GM20431 (cell line): ENCODE data around the gene BACE1-AS.

Experiments
- in situ Hi-C: fragments of 300-500 bp; cut with MseI, MboI; formaldehyde crosslinking; loops from one replicate; pipeline ENCODE4 v1.15.0; 2020; ENCODE audit warnings: low sequenced_read_pairs; ENCODE audit not compliant: unreplicated experiment

BACE1-AS gene

DNA sequence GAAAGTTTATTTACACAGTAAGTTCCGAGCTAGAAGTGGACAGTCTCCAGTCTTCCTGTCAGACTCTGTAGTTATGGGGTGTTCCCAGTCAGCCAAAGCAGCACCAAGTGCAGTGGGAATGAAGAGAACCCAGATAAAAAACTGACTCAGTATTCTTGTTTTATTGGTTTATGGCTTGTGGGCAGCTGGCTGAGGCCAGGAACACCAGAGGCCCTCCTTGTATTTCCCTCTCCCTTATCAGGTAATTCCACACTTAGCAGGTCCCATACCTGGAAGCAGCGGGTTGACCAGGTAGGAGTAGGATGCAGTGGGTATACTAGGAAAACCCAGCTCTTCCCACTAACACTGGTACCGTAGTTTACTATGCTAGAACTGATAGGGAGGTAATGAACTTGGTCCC is 3.5 kb upstream of the BACE1-AS start:
- in situ Hi-C loops, result no loop called here

DNA sequence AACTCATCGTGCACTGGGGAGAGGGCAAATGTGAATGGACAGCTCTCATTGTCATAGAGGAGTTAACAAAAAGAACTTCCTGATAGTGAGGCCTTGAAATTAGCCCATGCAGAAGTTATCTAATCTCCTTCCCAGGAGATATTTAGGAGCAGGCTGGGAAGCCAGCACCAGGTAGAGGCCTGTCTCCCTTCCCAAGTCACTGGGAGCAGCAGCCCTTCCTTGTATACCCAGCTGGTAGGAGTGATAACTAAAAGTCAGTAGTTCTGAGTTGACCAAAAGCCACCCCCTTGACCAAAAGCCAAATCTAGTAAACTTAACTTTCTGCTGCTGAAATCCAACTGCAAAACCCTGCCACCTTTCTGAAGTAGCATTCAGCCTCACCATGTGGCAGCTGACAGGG is 1.4 kb upstream of the BACE1-AS start:
- in situ Hi-C loops, result no loop called here

DNA sequence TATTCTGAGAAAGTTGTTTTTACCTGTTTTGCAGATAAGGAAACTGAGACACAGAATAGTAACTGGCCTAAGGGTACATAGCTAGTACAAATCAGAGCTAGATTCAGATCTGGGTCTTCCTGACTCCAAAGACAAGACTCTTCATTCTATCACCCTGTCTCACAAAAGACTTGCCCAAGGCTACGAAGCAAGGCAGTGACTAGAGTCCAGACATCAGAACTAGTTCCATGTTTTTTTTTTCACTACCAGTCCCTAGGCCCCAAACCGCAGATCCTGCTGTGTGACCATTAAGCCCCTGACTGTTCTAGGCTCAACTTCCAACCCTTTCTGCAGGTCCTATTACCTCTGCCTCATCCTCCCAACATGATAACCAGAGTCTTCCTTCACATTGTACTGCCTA is 1.5 kb downstream of the BACE1-AS start:
- in situ Hi-C loops, result no loop called here

DNA sequence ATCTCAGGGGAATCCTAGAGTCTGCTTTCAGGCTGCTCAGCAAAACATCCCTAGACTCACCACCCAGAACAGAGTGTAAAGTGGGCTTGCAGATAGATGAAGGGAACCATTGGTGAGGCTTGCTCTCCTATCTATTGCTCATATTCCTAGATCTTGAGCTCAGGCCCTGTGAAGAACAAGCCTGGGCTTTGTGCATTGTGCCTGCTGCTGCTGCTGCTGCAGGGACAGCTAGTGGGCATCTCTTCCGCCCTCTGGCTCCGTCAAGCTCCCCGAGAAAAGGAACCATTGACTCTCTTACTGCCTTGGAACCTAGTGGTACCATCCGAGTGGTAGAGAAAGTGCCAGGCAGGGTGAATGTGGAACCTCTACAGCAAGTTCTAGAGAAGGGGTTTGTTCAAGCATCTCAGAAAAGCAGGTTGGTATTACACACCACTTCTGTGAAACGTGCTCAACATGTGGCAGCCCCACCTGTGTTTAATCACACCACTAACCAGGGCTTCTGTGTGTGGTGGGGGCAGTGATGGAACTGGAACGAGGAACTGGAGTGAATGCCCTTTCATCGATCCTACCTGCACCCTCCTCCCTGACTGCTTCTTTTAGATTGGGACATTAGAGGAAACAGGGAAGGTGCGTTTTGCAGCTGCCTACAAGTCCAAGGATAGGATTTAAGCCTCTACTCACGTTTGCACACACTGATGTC is 4.4 kb downstream of the BACE1-AS start:
- in situ Hi-C loops, result no loop called here

DNA sequence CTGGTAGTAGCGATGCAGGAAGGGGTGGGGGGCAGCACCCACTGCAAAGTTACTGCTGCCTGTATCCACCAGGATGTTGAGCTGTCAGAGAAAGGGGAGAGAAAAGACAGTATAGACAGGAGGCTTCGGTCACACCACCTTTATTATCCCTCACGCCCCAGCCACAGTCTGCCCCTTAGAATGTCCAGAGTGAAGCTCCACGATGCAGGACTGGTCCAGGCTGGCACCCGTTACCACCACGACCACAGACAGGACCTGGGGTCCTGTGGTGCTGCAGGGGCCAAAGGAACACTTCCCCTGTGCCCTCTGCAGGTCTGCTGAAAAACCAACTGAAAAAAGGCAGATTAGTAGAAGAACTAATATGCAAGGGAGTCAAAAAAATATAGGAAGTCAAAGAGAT is 5.7 kb downstream of the BACE1-AS start:
- in situ Hi-C loops, result no loop called here

DNA sequence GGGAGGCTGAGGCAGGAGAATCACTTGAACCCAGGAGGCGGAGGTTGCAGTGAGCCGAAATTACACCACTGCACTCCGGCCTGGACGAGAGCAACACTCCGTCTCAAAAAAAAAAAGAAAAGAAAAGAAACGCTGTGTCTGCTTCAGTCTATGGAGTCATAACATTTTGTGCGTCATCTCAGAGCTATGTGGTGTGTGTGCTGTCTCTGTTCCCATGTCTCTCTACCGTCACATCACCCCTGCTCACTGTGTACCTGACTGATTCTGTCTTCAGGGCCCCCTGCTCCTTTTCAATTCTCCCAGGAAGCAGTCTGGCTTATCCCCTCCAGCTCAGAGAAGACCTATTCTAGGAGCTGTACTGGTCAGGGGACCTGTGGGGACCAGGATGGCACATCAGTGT is 7.0 kb downstream of the BACE1-AS start:
- in situ Hi-C loops, result no loop called here

DNA sequence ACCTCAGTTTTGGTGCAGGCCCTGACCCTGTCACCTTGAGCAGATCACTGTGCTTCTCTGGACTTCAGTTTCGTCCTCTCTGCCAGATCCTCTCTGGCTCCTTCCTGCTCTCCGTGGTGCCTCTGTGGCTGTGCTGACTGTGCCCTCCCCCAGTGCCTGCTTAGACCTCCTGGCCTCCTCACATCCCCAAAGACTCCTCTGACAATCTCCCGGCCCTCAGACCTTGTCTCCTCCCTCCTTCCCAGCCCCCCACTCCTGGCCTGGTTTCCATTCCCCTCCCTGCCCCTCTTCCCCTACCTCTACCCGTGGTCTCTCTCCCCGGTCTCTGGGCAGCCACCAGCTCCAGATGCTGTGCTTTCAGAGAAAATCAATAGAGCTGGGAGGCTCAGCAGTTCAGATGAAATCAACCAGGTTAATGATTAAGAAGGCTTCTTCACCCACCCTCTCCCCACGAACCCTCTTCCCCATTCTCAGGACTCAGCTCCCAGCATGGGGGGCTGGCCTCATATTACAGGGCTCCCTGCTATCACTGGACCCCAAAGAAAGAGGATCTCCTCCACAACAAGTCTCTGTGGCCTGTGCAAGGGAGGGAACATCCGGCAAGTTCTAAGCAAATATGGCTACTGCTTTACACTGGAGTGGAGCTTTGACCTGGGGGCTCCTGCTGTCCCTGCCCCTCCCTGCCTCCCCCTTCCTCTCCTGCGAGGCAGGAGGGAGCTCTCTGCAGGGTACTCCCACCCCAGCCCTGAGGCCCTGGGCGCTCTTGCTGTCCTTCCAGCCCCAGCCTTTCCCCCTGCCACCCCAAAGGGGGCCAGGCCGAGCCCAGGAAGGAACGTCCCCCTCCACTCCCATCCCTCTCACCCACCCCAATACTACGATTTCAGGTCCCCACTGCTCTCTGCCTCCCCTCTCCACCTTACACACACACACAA is 8.5 kb downstream of the BACE1-AS start:
- in situ Hi-C loops, result no loop called here

DNA sequence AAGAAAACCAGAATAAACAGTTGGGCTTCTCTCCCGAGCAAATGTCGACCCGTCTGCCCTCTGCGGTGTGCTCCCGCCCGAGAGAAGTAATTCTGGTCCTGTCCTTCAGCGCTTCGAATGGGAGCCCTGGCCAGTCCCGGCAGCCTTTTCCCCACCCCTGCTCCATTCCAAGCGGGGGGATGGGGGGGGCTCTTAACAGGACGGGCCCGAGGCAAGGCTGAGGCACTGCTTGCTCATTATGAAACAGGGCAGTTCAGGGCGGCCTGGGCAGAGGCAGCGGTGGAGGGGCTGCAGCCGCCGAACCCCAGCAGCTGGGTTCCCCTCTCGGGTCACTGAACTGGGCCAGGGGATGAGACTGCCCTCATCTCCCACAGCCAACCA is 9.1 kb downstream of the BACE1-AS start:
- in situ Hi-C loops, result no loop called here

DNA sequence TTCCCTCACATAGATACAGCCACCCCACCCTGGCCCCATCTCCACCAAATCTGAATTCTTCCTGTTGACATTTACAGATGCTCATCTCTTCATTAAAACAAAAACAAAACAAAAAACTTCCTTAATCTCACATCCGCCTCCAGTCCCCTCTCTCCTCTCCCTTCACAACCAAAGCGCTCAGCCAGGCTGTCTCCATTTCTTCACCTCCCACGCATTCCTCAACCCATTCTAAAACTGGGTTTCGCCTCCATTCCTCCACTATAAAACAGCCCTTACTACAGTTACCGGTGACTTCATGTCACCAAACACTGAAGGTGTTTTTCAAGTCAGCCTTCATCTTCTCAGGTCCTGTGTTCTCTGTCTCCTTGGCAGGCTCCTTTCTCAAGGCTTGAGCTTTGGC is 9.6 kb downstream of the BACE1-AS start:
- in situ Hi-C loops, result no loop called here

DNA sequence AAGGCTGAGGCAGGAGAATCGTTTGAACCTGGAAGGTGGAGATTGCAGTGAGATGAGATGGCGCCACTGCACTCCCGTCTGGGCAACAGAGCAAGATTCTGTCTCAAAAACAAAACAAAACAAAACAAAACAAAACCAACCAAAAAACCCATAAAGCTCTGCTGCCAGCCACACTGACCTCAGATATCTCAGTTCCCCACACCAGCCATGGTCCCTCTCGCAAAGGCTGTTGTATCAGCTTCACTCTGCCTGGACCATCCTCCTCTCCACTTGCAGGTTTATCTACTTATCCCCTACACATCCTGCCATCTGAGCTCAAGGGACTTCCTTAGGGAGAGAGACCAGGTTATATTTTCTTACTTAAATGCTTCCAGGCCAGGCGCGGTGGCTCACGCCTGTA is 11.1 kb downstream of the BACE1-AS start:
- in situ Hi-C loops, result no loop called here

DNA sequence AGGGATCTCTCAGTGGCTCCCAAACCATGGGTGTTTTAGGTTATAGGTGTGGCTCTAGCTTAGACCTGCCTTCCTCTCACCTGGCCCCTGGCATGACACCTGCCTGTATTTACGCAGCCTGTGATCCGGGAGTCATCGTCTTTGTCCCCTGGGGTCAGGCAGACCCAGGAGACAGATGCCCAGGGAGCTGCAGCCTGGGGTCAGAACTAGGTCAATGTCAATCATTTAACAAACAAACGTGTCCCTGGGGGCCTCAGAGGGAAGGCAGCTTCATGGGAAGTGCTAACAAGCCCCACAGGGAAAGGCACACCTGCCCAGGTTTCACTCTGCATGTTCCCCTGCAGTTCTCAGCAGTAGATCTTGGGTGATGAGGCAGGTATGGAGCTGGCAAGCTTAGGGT is 12.0 kb downstream of the BACE1-AS start:
- in situ Hi-C loops, result no loop called here

DNA sequence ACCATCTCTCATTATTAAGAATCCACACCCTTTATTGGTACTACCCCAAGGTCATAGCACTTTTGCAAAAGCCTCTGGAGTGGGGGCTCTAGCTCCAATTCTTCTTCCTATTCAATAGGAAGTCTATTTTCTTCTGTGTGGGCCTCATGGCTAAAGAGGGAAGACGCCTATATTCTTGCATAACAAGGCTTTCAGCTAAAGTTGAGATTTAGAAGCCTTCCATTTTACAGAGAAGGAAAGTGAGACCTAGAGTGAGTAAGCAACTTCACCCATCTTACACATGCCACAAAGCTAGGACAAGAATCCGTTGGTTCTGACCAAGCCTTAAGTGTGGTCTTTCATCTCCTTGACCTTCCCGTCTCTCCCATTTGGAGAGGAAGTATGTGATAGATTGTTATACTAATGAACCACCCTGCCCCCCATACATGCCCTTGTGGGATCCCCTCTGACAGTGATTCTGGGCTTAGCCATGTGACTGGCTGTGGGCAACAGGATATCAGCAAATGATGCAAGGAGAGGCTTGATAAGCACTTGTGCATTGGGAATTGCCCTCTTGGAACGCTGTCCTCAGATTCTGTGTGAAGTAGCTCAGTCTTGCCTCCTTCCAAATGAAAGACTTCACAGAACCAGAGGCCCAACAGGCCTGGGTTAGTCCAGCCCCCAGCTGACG is 12.6 kb downstream of the BACE1-AS start:
- in situ Hi-C loops, result no loop called here

DNA sequence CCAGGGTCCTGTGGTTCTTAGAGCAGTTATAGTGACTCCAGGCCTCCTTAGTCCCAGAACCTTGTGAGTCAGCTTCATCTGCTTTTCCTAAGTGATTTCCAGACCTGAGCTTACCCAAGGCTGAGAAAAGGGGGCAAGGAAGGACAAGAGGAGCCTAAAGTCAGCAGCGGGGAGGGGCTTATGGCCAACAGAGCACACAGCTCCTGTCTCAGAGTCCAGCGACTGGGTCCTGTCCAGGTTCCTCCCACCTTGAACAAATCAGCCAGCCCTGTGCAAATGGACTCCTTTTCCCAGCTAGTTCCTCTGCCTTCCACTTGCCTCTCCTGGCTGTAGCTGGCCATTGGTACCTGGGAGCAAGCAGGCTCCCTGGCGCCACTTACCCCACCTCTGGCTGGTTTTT is 14.0 kb downstream of the BACE1-AS start:
- in situ Hi-C loops, result no loop called here

DNA sequence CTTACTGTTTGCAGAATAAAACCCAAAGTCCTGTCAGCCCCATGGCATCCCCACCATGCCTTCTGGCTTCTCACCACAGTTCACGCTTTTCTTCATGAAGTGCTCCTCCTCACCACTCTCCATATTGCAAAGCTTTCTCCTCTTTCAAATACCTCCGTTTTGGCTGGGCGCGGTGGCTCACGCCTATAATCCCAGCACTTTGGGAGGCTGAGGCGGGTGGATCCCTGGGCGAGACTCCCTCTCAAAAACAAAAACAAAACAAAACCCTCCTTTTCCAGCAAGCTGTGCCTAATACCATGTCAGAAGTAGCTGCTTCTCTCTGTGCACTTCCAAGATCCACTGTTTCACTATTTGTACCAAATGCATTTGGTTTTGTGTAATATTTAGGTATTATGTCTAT is 18.2 kb downstream of the BACE1-AS start:
- in situ Hi-C loops, result no loop called here

DNA sequence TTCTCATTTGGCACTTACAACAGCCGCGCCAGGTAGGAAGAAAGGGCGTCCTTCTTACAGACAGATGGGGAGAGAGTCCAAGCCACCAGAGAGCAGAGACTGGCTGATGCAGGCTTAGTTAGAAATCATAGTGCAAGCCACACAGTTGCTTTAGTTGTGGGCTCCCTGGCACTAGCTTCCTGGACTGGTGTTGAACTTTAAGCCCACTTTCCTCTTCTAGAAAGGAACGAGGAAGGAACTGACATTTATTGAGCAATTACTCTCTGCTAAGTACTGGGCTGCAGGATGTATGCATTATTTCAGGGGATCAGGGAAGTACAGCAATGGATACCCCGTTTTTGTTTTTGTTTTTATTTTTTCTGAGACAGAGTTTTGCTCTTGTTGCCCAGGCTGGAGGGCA is 21.9 kb downstream of the BACE1-AS start:
- in situ Hi-C loops, result no loop called here

DNA sequence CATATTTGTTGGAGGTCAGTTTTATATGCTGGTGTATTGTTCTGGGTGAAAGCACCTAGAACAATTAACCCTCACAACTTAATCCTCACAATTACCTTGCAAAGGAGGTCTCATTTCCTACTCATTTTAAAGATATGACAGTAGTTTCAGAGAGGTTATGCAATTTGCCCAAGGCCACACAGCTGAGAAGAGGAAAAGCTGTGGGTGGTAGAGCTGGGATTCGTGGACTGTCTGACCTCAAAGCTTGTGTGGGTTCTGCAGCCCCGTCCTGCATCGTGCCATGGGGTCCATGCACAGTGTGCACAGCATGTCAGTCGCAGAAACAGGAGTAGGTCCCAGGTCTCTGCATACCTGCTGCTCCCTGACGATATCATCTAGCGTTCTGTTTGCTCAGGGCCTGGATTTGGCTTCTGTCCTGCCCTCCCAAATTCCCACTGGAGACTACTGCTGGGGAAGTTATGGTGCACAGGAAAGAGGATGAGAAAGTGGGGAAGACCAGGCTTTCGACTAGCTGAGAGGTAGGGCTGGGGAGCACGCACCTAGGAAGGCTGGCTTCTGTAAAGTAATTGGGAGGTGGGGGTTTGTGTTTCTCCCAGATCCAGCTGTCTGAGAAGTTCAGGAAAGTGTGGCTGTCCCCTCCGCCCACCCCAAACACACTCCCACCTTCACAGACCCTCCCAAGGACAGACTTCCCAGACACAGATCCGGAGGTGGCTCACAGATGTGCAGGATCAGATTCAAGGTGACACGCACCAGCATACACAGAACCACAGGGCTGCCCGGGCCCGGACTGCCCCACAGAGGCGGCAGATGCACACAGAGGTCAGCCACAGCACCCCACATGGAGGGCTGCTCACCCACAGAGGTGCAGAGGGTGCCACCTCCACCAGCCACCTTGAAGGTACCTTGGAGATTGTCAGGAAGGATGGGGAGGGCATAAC is 23.0 kb downstream of the BACE1-AS start:
- in situ Hi-C loops, result no loop called here

DNA sequence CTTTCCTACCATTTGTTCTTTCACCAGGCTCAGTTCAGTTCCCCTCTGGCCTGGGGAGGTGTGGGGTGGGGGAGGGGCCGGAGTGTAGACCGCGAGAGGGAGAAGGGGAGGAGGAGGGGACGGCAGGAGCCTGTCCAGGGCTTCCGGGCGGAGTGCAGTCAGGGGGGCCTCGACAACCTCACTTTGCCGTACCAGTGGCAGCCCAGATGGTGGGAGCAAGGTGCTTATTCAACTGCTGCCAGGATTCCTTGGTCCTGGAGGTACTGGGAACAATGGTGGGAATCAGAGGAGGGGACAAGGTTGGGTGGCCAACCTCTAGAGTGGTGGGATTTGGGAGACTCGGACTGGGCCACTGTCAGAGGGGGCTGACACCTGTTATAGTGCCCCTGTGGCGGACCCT is 23.7 kb downstream of the BACE1-AS start:
- in situ Hi-C loops, result no loop called here

DNA sequence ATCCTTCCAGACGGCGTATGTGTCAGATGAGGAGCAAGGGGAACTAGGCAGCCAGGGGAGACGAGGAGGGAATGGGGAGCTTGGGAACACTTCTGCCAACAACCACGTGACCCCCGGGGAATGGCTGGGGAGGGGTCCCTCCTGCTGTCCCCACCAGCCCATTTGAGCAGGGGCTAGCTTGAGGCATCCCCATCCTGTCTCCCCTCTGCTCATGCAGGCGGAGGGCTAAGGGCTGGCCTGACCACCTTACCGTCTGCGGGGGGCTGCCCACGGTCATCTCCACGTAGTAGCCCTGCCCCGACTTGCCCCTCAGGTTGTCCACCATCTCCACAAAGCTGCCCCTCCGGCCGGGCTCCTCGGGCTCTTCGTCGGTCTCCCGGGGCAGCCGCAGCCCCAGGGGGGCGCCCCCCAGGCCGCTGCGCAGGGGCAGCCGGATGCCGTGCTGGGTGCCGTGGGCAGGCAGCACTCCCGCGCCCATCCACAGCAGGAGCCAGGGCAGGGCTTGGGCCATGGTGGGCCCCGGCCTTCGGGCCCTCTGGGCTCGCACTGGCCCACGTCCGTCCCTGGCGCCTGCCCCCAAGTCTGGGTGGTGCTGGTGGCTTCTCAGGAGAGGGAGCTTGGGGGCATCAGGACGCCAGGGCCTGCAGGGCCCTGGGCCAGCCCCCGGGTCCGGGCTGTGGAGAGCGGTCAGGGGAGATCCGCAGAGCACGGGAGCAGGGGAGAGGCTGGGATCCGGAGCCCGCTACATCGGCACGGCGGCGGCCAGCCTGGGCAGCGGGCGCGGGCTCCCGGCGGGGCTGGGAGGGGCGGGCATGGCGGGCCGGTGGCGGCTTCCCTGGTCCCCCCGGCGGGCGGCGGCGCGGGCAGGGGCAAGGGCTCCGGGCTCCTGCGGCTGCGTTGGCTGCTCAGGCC is 24.4 kb downstream of the BACE1-AS start:
- in situ Hi-C loops, result no loop called here
